ENCODE measurements around the gene SP140L.

The SP140L gene

DNA sequence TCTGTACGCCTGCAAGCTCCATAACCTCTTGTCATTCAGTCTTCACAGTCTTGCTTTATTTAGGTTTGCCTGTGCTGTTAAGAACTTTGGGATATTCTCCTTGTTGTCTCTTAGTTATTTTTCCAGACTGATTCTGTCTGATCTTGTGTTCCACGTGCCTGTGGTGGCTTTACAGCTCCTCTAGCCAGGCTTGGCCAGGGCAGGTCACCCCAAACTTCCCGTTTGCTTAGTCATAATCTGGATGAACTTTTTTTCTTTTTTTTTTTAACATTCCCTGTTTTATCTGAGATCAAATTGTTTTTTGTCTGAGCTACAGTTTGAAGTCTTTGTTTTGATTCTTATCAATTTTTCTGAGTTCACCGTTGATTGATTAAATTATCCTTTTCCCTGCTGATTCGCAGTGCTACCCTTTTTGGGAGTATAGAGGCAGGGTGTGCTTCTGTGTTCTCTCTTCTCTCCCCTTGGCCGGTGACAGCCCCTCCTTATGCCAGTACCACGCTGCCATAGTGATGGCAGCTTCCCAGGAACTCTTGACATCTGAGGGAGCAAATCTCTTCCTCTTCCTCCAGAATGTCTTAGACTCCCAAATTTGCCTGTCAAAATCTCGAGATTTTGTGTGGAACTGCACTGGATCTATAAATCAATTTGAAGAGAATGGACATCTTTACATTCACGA, 91.5 kb downstream of the SP140L start:
- H4K20me1 ChIP-seq (ENCODE audit: insufficient read depth, low read length): no peaks in the 10 kb centered on the region
- no peaks in the 10 kb centered on the region for H3K27me3 ChIP-seq (ENCODE audit: insufficient read depth, low read length)
- H3K9me3 ChIP-seq (ENCODE audit: low read length): no peaks in the 10 kb centered on the region
- peak overlapping the region; percentile 72 for H3K9ac ChIP-seq (ENCODE audit: low read length)
- H3K4me3 ChIP-seq (ENCODE audit: low read depth, low read length, poor library complexity, severe bottlenecking): peak overlapping the region; percentile 75
- no peaks in the 10 kb centered on the region for H3K9me2 ChIP-seq (ENCODE audit: low read depth, low read length)
- H2AFZ ChIP-seq (ENCODE audit: low read length): no peak overlapping the region
- peak overlapping the region; percentile 93 for H3K27ac ChIP-seq (ENCODE audit: low read depth, low read length, poor library complexity, severe bottlenecking)
- H3K79me2 ChIP-seq (ENCODE audit: insufficient read depth, low read length): peaks cover 70% of the 10 kb centered on the region
- H3F3A ChIP-seq (ENCODE audit: insufficient read depth, low read length): no peaks in the 10 kb centered on the region
- peaks cover 12% of the 10 kb centered on the region for H3K36me3 ChIP-seq (ENCODE audit: insufficient read depth, low read length)
- H3K4me2 ChIP-seq (ENCODE audit: low read length): peak overlapping the region; percentile 79
- no peak for TF ChIP-seq EZH2 (IDR thresholded peaks at IDR 0.05; ENCODE audit: borderline replicate concordance, low read length)
- TF ChIP-seq, protein P1, sequence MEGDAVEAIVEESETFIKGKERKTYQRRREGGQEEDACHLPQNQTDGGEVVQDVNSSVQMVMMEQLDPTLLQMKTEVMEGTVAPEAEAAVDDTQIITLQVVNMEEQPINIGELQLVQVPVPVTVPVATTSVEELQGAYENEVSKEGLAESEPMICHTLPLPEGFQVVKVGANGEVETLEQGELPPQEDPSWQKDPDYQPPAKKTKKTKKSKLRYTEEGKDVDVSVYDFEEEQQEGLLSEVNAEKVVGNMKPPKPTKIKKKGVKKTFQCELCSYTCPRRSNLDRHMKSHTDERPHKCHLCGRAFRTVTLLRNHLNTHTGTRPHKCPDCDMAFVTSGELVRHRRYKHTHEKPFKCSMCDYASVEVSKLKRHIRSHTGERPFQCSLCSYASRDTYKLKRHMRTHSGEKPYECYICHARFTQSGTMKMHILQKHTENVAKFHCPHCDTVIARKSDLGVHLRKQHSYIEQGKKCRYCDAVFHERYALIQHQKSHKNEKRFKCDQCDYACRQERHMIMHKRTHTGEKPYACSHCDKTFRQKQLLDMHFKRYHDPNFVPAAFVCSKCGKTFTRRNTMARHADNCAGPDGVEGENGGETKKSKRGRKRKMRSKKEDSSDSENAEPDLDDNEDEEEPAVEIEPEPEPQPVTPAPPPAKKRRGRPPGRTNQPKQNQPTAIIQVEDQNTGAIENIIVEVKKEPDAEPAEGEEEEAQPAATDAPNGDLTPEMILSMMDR (IDR thresholded peaks at IDR 0.05; ENCODE audit: low read length): no peak
- peaks cover 46% of the 10 kb centered on the region for H3K4me1 ChIP-seq (ENCODE audit: insufficient read depth, low read length, severe bottlenecking)

DNA sequence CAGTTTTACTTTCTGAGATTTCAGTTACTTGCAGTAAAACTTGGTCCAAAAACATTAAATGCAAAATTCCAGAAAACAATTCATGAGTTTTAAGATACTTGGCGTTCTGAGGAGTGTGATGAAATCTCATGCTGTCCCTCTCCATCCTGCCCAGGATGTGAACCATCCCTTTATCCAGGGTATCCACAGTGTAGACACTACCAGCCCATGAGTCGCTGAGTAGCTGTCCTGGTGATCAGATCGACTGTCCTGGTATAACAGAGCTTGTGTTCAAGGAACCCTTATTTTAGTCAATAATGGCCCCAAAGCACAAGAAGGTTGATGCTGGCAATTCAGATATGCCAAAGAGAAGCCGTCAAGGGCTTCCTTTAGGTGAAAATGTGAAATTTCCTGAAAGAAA, 92.2 kb downstream of the SP140L start:
- H3K27ac ChIP-seq (ENCODE audit: low read depth, low read length, poor library complexity, severe bottlenecking): peak overlapping the region; percentile 29
- peaks cover 16% of the 10 kb centered on the region for H3K36me3 ChIP-seq (ENCODE audit: insufficient read depth, low read length)
- peak overlapping the region; percentile 79 for H3K4me2 ChIP-seq (ENCODE audit: low read length)
- H3K9me3 ChIP-seq (ENCODE audit: low read length): no peaks in the 10 kb centered on the region
- H3K27me3 ChIP-seq (ENCODE audit: insufficient read depth, low read length): no peaks in the 10 kb centered on the region
- H3K9ac ChIP-seq (ENCODE audit: low read length): peak overlapping the region; percentile 72; the same call in 1 of the 2 replicates
- H3K4me1 ChIP-seq (ENCODE audit: insufficient read depth, low read length, severe bottlenecking): peaks cover 40% of the 10 kb centered on the region
- peak overlapping the region; percentile 75 for H3K4me3 ChIP-seq (ENCODE audit: low read depth, low read length, poor library complexity, severe bottlenecking)
- no peaks in the 10 kb centered on the region for H3K9me2 ChIP-seq (ENCODE audit: low read depth, low read length)
- H3F3A ChIP-seq (ENCODE audit: insufficient read depth, low read length): no peaks in the 10 kb centered on the region
- H2AFZ ChIP-seq (ENCODE audit: low read length): no peak overlapping the region
- H4K20me1 ChIP-seq (ENCODE audit: insufficient read depth, low read length): no peaks in the 10 kb centered on the region
- no peak for TF ChIP-seq EZH2 (IDR thresholded peaks at IDR 0.05; ENCODE audit: borderline replicate concordance, low read length)
- TF ChIP-seq, protein P1 (IDR thresholded peaks at IDR 0.05; ENCODE audit: low read length): no peak
- peaks cover 77% of the 10 kb centered on the region for H3K79me2 ChIP-seq (ENCODE audit: insufficient read depth, low read length)

DNA sequence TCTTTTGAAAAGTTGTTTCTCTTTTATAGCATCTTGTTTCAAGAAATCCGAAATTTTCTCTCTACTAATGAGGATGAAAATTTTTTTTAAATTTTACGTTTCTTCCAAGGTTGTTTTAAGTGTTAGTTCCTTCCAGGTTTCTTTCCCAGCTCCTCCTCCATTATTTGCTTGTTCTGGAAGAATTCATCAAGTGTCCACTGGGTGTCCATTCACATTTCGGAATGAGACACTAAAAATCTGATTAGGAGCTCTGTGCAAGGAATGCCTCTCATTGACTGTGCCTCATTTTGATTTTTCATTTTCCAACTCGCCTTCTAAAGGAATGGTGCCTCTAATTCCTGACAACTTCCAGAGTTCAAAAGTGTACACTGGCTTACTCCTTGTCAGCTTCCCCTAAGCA, 95.2 kb downstream of the SP140L start:
- no peaks in the 10 kb centered on the region for H3K27me3 ChIP-seq (ENCODE audit: insufficient read depth, low read length)
- H3K9ac ChIP-seq (ENCODE audit: low read length): no peak overlapping the region
- peaks cover 29% of the 10 kb centered on the region for H3K36me3 ChIP-seq (ENCODE audit: insufficient read depth, low read length)
- H2AFZ ChIP-seq (ENCODE audit: low read length): no peak overlapping the region
- H3K9me3 ChIP-seq (ENCODE audit: low read length): no peaks in the 10 kb centered on the region
- TF ChIP-seq, protein P1 (IDR thresholded peaks at IDR 0.05; ENCODE audit: low read length): no peak
- no peak for TF ChIP-seq EZH2 (IDR thresholded peaks at IDR 0.05; ENCODE audit: borderline replicate concordance, low read length)
- H3K79me2 ChIP-seq (ENCODE audit: insufficient read depth, low read length): peaks cover 96% of the 10 kb centered on the region
- H3K4me2 ChIP-seq (ENCODE audit: low read length): no peak overlapping the region
- H3K27ac ChIP-seq (ENCODE audit: low read depth, low read length, poor library complexity, severe bottlenecking): no peak overlapping the region
- no peaks in the 10 kb centered on the region for H3K9me2 ChIP-seq (ENCODE audit: low read depth, low read length)
- H3F3A ChIP-seq (ENCODE audit: insufficient read depth, low read length): no peaks in the 10 kb centered on the region
- no peaks in the 10 kb centered on the region for H4K20me1 ChIP-seq (ENCODE audit: insufficient read depth, low read length)
- H3K4me3 ChIP-seq (ENCODE audit: low read depth, low read length, poor library complexity, severe bottlenecking): no peak overlapping the region
- peaks cover 33% of the 10 kb centered on the region for H3K4me1 ChIP-seq (ENCODE audit: insufficient read depth, low read length, severe bottlenecking)
